Measurements from ENCODE around the gene DNAH3.
"Not testable (repeated sequence)": the region's sequence is repeated elsewhere in the genome, so short reads cannot be mapped to it uniquely, and the experiment has no call there.

DNAH3 gene

DNA sequence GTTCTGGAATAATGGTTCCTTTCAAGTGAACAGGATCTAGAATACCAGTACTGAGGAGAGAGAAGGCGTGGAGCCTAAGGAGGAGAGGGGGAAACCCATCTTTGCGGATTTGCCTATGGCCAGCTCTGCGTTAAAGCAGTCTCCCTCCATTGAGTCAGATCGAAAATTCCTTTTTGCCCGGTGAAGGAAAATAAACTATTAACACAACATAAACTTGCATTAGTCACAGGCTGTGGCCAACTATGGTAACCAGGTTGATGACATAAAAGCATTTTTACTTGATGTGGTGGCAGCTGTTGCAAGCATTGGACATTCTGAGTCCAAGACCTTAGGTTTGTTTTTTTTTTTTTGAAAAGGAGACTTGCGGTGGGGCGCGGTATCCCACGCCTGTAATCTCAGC is 16.7 kb upstream of the DNAH3 start:
- DNase-seq (ENCODE audit: low read depth in 2 of 2): no peak

DNA sequence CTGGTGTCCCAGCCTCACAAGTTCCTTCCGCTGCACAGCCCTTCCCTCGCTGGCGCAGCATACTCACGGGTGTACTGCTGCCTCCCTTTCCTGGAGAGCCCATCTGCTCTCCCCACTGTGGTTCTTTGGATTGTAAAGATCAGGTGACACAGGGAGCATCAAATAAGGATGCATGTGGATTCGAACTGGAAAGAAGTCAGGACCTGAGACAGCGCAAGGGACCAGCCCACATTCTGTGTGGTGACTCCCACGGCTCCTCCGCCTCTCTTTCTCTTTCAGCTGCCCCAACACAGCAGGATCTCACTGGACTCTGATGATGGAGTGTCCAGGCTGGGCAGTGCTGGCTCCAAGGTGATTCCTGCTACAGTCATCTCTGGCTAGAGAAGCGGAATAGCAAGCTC is 15.9 kb upstream of the DNAH3 start:
- no peak for DNase-seq (ENCODE audit: low read depth in 2 of 2)

DNA sequence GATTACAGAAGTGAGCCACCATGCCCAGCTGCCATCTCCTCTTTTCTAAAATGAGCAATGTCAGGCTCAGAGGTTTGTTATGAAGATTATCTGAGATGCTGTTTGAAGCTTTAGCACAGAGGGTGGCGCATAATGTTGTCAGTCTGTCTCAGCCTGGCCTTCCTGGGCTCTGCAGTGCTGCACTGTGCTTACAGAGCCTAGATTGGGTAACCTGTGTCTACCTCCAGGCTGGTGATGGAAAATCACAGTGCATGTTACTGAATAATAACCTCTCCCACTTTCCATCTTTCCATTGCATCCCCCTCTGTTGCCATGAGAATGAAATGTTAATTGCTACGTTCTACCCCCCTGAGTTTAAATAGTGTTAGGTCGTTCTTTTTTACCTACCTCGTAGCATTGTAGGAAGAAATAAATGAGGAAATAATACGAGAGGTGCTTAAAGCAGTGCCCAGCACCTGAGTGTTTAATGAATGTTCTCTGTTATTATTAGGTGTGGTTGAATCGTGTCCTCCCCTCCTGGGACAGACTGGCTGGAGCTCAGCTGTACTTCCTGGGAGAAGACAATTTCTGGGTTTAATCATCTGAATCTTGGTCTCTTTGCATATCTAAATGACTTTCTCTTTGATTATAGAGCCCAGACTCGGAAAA is 14.0 kb upstream of the DNAH3 start:
- DNase-seq (ENCODE audit: low read depth in 2 of 2): no peak

DNA sequence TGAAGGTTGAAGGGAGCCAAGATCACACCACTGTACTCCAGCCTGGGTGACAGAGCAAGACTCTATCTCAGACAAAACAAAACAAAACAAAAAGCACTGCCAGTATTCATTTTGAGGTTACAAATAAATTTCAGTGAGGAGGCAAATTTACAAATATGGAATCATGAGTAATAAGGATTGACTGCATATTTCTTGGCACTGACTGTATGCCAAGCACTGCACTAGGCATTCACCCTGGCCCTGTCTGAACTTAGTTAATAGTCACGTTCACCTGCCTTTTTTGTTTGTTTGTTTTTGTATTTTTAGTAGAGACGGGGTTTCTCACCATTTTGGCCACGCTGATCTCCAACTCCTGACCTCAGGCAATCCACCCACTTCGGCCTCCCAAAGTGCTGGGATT is 12.9 kb upstream of the DNAH3 start:
- no peak for DNase-seq (ENCODE audit: low read depth in 2 of 2)

DNA sequence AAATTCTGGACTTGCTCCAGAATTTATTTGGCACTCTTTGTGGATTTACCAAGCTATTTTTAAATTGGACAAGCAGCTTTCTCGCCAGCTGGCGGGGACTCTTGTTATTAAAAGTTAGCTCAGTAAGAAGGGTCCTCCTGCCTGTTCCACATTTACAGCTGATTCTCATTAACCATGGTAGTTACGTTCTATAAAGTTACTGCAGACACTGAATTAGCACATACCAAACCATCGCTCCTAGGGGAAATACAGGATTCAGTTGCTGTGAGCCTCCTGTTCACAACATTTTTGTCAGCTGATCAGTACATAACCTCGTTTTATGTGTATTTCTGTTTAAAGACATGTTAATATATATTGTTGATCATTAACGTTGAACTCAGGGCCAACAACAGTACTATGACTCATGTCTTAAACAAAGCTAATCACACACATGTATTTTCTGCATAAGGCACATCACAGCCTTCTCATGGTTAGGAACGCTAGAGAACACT is 12.1 kb upstream of the DNAH3 start:
- no peak for DNase-seq (ENCODE audit: low read depth in 2 of 2)

DNA sequence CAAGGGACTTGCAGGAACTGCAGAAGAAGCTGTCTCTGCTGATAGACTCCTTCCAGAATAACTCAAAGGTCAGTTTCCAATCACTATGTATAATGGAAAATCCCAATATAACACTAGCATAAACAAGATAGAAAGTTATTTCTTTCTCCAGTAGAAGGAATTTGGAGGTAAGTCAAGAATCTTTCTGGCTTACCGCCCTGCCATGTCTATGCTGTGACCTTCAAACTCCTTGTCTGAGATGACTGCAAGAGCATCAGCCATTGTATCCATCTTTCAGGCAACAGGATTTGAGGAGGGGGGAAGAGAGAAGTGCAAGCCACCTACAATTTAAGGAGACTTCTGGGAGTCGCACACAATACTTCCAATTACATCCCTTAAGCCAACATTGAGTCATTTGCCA is 10.6 kb upstream of the DNAH3 start:
- DNase-seq (ENCODE audit: low read depth in 2 of 2): no peak

DNA sequence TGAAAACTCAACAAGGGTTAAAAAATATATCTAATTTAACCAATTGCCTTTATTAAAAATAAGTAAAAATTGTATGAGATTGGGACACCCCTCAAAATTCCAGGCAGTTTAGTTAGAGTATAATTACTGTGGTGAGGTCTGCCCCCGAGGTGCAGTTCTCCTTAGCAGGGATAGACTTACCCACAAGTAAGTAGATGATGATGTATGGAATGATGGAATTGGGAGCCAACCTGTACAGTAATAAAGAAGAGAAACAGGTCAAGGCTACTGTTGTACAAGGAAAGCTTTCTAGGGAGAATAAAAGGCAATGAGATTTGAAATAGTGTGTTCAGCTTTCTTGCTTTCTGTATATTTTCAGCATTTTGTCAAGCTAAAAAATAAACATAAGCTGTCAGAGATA is 9.6 kb upstream of the DNAH3 start:
- no peak for DNase-seq (ENCODE audit: low read depth in 2 of 2)

DNA sequence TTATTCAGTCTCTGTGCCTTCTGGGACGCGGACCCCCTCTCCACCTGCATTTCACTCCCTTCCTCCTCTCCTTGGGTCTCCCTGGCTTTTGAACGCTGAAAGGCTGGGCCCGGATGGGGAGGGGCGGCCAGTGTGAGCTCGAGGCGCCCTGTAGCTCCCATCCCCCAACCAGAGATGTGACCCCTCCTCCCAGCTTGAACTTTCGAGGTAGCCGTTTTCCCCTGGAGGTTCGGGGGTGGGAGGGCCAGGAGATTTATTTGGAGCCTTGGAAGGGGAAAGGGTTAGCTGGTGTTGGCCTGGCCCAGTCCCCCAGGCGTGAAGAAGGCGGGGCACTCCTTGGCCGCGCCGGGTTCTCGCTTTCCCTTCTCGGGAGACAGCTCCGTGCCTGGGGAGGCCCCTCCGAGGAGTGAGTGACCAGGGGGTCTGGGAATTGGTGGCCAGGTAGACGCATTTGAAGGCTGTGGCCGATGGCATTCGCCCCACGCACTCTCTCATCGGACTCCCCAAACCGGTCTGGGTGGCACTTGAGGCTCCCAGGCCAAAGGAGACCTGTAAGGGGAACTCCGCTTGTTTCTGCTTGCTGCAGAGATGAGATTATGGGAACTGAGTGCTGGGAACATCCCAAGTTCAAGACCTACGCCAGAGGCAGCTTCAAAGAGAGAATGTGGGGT is 8.8 kb upstream of the DNAH3 start:
- no peak for DNase-seq (ENCODE audit: low read depth in 2 of 2)

DNA sequence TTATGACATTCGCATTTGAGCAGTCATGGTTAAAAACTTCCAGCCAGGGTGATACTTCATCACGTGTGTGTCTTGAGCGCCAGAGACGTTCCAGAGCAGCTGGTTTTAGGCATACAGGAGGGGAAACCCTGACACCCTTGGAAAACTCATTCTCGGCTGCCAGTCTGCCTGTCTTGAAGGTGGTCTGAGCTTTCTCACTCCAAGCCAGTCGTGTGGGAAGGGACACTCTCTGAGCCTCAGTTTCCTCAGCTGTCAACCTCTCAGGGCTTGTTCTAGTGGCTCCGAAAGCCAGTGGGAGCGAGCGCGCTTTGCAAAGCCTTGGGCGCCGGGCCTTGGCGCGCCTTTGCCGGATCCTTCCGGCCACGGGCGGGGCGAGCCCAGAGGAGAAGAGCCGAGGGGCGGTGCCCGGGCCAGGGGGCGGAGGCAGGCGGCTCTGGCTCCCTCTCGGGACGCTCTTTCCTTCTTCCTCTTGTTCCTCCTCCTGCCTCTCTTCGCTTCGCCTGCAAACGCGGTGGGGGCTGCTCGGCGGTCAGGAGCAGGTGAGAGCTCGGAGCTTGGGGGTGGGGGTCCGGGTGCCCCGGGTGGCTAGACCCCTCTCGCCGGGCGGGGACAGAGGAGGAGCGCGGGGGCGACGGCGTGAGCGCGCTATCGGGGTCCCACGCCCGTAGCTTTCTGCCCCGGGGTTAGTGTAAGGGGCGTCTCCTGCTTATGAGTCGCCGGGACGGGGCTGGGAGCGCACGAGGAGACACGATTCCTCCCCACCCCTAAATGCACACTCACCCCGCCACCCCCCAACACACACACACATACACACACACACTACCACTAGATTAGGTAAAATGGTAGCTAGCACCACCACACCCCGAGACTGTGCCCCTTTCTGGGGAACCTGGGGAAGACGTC is 7.8 kb upstream of the DNAH3 start, which contains the start of gene LDAF1:
TSS of gene LDAF1 (plus strand) at position 467 of the 903 bp plus-strand sequence. CDS start 2,509 bp downstream, outside the sequence.
- DNase-seq (ENCODE audit: low read depth in 2 of 2): peak; percentile 74 to 78

DNA sequence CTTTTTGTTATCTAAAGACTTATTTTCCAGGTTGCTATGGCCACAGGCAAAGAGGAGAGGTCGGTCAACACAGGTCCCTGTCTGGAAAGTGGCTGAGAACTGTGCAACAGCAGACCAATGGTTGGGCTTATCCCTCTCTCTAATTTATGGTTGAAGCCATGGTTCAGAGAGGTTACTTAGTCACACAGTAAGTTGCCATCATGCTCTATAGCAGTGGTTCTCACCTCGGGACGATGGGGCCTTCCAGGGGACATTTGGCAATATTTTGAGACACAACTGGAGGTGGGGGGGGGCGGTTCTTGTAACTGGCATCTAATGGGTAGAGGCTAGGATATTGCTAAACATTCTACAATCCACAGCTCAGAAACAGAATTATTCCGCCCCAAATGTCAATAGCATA is 7.0 kb upstream of the DNAH3 start:
- no peak for DNase-seq (ENCODE audit: low read depth in 2 of 2)

DNA sequence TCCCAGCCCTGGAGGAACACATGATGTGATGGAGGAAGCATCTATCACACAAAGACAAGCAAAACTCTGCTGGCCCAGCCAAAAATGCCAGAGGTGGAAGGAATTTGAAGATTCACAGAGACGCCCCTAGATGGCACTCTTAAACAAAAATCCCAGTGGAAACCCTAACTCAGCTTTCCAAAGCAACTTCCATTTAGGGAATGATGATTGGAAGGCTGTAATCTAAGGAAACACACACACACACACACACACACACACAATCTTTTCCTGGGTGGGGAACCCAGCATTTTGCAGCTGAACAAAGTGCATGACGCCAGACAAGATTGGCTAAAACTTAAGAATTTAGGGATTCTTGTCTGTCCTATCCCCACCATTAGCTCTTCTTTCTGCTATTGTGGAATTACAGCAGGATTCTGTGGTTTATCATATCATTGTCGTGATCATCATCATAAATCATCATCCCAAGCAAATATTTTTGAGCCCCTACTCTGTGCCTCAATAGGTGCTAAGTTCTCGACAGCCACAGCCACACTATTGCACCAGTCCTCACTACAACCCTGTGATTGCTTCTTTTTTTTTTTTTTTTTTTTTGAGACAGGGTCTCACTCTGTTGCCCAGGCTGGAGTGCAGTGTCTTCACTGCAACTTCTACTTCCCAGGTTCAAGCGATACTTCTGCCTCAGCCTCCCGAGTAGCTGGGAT is 6.3 kb upstream of the DNAH3 start:
- DNase-seq (ENCODE audit: low read depth in 2 of 2): no peak

DNA sequence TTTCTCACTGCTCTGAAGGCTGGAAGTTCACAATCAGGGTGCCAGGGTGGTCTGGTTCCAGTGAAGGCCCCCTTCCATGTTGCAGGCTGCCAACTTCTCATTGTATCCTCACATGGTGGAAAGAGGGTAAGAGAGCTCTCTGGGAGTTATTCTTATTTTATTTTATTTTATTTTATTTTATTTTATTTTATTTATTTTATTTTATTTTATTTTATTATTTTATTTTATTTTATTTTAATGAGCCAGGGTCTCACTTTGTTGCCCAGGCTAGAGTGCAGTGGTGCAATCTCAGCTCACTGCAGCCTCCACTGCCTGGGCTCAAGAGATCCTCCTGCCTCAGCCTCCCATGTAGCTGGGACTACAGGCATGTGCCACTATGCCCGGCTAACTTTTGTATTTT is 5.4 kb upstream of the DNAH3 start:
- DNase-seq (ENCODE audit: low read depth in 2 of 2): not testable (repeated sequence)

DNA sequence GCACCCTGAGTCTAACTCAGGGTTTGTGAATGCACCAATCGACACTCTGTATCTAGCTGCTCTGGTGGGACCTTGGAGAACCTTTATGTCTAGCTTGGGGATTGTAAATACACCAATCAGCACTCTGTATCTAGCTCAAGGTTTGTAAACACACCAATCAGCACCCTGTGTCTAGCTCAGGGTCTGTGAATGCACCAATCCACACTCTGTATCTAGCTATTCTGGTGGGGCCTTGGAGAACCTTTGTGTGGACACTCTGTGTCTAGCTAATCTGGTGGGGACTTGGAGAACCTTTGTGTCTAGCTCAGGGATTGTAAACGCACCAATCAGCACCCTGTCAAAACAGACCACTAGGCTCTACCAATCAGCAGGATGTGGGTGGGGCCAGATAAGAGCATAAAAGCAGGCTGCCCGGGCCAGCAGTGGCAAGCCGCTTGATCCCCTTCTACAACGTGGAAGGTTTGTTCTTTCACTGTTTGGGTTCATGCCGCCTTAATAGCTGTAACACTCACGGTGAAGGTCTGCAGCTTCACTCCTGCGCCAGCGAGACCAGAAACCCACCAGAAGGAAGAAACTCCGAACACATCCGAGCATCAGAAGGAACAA is 2.6 kb upstream of the DNAH3 start:
- not testable (repeated sequence) for DNase-seq (ENCODE audit: low read depth in 2 of 2)

DNA sequence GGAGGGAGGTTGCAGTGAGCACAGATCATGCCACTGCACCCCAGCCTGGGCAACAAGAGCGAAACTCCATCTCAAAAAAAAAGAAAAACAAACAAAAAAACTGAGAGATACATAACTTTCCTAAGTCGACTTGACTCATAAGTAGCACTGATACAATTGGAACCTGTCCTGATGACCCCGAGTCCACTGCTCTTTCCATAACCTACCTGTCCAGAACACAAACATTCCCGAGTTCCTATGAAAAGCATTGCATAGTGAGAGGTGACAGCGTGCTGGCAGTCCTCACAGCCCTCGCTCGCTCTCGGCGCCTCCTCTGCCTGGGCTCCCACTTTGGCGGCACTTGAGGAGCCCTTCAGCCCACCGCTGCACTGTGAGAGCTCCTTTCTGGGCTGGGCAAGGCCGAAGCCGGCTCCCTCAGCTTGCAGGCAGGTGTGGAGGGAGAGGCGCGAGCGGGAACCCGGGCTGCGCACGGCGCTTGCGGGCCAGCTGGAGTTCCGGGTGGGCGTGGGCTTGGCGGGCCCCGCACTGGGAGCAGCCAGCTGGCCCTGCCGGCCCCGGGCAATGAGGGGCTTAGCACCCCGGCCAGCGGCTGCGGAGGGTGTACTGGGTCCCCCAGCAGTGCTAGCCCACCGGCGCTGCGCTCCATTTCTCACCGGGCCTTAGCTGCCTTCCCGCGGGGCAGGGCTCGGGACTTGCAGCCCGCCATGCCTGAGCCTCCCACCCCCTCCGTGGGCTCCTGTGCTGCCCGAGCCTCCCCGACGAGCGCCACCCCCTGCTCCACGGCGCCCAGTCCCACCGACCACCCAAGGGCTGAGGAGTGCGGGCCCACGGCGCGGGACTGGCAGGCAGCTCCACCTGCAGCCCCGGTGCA is 1.7 kb upstream of the DNAH3 start:
- DNase-seq (ENCODE audit: low read depth in 2 of 2): not testable (repeated sequence)

DNA sequence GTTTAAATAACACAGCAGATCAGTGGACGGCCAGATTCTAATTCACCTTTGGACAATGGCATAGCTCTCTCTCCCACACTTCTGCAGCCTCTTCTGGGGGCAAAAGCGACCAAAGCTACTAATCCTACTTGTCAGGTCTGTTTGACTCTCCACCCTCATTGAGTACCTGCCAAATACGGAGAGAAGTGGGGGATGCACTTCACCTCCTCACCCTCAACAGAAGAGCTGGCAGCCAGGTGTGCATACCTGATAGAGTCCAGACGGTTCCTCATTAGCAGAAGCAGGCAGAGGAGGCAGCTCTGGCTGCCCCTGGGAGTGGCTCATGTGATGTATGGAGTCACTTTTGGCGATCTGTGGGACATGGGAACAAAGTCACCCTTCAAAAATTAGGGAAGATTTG is 4.9 kb downstream of the DNAH3 start:
- no peak for DNase-seq (ENCODE audit: low read depth in 2 of 2)

DNA sequence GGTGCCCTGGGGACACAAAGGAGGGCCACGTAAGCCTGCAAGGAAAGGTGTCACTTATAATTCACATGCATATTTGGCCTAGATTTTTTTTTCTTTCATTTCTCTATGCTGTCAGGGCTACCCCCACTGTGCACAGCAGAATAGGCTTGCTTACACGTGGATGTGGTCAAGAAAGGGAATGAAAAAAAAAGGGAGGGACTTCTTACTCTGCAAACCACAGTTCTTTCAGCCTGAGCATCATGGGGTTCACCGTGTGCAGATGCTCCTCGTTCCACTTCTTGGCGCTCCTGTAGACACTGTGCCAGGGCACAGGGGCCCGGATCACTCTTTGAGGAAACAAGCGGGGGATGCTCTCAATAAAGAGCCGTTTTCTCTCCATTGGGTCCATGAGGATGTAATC is 16.6 kb downstream of the DNAH3 start:
- no peak for DNase-seq (ENCODE audit: low read depth in 2 of 2)

DNA sequence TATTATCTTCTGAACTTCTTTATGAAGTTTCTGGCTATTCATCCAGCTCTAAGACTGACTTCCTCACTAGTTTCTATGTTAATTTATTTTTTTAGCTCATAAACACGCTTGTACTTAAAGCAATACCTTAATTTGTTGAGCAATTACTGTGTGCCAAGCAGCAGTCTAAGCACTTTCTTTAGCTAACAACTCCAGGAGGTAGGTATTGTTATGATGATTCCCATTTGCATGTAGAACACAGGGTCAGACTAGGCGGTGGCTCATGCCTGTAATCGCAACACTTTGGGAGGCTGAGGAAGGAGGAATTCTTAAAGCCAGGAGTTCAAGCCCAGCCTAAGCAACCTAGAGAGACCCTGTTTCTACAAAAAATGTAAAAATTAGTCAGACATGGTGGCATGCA is 19.8 kb downstream of the DNAH3 start:
- no peak for DNase-seq (ENCODE audit: low read depth in 2 of 2)

DNA sequence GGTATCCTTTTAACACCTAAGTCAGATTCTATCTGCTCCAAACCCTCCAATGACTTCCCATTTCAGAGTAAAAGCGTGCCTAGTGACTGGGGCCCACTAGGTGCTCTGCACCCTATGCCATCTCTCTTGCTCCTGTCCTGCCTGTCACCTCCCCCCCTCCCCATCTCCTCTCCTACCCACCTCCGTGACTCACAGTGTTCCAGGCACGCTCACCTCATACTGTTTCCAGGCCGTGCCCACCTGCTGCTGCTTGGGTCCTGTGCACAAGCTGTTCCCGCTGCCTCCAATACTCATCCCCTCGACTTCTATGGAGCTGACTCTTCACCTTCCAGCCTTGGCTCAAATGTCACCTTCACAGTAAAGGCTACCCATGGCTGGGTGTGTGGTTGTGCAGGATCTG is 21.7 kb downstream of the DNAH3 start:
- no peak for DNase-seq (ENCODE audit: low read depth in 2 of 2)

DNA sequence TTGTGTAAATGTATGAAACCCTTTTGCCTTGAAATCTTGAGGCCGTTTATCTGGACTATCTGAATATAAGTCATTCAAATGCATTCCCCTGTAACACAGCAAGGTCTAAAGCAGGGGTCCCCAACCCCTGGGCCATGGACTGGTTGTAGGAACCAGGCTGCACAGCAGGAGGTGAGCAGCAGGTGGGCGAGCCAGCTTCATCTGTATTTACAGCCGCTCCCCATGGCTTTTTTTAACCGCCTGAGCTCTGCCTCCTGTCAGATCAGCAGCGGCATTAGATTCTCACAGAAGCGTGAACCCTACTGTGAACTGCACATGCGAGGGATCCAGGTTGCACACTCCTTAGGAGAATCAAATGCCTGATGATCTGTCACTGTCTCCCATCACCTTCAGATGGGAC is 24.1 kb downstream of the DNAH3 start:
- DNase-seq (ENCODE audit: low read depth in 2 of 2): no peak

DNA sequence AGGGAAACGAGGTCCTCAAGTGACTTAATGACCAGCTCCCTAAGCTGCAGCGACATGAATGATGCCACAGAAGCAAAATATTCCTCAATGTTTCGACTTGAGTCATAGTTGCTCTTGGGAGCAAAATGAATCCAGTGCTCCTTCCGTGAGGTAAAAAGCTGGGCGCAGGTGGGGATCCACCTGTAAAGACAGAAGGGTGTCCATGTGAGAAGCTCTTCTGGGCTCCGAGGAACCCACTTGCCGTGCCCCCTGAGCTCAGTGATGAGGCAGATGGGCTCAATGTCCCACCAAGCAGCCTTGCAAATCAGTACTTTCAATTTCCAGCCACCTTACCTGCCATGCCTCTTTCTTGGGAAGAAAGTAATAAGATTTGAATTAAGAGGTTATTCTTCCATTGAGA is 25.5 kb downstream of the DNAH3 start:
- DNase-seq (ENCODE audit: low read depth in 2 of 2): no peak

Measured in stimulated activated CD4-positive, alpha-beta T cell treated with anti-CD3 and anti-CD28 coated beads, Interleukin-4, amount 100 ng/mL, for 48 hours (primary cell).